LHCN-M2 (cell line): ENCODE results near the gene CPNE4. TPM values are rescaled to one million over a fixed set of nuclear protein-coding genes. Genes with fewer than 3 reads are reported as not detected.
A peak's percentile ranks its signal among the peaks of the same experiment; 100 is the strongest.

ENCODE experiments used
- DNase-seq: peaks from one replicate; pipeline ENCODE4 v3.0.0-alpha.2; 2012; ENCODE audit warnings: low read depth
- total RNA-seq: library from RNA; depleted of rRNA; stranded (reverse); fragments of >200 nt; gene quantifications from 2 replicates; pipeline ENCODE4 v1.2.3, GENCODE V29; 2014

Gene CPNE4
- total RNA-seq, 1 experiment from 2014 or later, result 0.06 TPM

DNA sequence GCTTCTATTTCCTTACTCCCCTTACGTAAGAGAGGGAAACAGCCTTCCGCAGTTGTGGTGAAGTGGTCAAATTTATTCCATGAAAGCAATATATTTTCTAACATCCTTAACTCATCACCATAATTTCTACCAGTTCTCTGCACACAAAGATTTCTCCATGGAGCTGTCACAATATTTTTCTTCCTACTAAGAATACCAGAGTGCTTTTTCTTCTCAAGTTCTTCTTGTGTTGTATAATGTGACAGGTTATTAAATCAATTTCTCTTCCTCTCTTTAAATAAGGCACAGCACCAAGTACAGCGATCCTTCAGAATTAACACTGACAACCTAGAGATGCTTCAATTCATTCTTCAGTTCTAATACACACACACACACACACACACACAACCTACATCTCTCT lies 153.0 kb downstream of the CPNE4 start:
- DNase-seq, result no peak

DNA sequence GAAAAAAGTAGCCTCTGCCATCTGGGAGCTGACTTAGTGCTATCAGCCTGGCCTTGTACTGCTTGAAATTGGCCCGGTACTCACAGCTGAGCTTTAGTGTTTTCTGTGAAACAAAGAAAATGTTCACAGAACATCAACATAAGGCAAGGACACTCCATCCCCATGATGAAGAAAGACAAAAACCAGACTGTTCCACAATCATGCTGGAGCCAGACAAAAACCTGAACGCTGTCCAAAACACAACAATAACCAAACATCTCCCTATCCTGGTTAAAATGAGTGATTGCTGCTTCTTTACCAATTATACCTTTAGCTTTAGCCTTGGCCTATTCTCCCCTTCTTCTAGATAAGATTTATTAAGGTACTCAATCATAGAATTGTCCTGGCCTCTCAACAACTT lies 153.9 kb downstream of the CPNE4 start:
- DNase-seq, result no peak

- DNase-seq, result no peak
Observed at GRCh38 chr3:131868203-131868602, 166.6 kb downstream of the CPNE4 start.

GRCh38 chr3:131856171-131856570 lies 178.6 kb downstream of the CPNE4 start:
- no peak for DNase-seq

DNA sequence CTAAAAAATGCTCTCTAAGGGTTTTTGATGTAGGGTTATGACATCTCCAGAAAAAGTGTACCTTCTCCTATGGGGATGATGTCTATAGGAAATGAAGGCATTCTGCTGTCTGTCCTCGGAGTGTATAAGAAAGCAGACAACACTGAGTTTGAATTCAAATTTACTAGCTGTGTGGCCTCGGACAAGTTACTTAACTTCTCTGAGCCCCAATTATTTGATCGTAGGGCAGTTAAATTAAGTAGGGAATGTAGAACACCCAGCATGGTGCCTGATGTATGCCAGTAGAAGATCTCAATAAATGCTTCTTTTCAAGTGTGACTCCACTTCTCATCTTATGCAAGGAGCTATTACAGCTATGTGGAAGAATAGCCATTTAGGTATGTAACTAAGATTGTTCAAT lies 184.6 kb downstream of the CPNE4 start:
- no peak for DNase-seq

DNA sequence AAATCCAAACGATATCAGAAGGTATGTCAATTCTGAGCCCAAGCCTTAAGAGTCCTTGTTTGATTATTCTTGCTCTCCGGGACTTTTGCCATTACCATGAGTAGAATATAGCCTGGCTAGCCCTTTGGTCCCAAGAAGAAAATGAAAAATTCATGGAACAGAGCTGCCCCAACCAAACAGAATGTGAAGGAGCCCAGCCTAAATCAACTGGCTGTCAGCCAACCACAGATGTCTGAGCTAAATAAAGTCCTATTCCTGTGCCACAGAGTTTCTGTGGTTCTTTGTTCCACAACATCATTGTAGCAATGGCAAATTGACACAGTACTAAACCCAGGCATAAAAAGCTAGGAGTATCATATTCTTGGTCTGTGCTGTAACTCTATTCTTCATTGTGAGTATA lies 185.2 kb downstream of the CPNE4 start:
- DNase-seq, result no peak

DNA sequence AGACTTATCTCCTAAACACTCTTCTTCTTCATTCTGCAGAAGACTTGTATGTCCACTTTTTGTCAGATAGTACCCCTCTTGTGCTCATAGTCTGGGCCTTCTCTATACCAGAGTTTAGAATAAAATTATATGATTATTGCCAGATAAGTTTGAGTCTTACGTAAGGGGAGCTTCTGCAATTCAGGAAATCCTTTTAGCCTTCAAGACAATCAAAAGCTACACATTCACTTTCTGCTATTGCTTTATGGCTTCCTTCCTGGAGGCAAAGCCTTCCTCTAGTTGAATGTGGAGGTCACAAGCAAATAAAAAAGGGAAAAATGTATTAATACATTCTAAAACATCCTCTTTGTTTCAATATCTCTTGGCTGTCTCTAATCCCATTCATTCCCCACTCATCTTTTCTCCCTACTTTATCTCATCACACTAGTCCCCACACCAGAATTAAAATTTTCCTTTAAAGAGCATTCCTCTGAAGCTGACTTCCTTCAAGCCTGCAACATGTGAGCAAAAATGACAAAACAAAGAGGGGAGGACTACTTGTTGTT lies 186.8 kb downstream of the CPNE4 start:
- no peak for DNase-seq

GRCh38 chr3:131846296-131846924 lies 188.4 kb downstream of the CPNE4 start:
- DNase-seq, result no peak

DNA sequence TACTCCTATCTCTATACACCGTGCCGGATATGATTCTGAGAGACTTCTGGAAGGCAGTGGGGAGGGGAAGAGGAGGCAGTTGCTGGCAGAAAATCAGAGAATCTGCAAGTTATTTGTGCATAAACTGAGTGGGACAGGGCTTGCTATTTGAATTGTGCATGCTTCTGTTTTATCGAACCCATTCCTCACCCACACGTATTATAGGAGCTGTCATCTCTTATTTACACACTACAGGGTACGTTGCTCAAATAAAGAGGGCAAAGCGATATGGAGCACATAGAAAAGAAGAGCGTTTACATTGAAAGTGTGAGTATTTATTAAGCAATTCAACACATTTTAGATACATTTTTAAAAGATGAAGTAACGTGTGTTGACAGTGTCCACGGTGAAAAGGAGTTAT lies 191.6 kb downstream of the CPNE4 start:
- DNase-seq, result no peak

GRCh38 chr3:131840156-131840797 lies 194.5 kb downstream of the CPNE4 start:
- DNase-seq, result peak; percentile 14

DNA sequence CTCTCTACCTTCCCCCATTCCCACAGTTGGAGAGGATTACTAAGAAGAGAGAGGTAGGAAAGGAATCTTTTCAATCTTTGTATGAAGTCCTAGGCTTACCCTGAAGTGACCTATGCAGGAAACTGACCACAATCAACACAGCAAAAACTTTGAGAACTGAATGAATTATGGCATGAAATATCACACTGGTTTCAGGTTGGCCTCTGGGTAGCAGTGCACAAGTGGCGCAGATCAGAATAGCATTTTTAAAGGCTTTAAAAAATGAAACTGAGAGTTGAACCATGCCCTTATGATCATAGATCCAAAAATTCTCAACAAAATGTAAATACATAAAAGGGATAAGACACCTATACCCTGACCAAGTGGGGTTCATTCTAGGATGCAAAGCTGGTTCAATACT lies 198.9 kb downstream of the CPNE4 start:
- no peak for DNase-seq

DNA sequence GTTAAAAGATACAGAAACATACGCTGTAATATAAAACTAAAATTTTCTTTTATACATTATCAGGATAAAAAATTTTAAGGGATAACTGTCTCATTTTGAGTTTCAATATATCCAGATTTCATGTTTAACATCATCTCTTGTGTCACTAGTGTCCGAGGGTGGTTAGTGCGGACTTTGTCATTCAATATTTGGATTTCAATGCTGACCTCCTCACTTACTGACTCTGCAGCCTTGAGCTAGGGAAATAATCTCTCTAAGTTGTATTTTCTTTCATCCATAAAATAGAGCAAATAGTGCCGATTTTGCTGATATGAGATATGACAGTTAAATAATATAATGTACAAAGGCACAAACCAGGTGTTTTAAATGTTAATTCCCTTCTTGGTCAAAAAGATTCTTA lies 203.2 kb downstream of the CPNE4 start:
- no peak for DNase-seq

GRCh38 chr3:131821191-131821762 lies 213.5 kb downstream of the CPNE4 start:
- DNase-seq, result no peak

- DNase-seq, result no peak
Observed at GRCh38 chr3:131819381-131820055, 215.3 kb downstream of the CPNE4 start.

- DNase-seq, result peak; percentile 16
Observed at GRCh38 chr3:131812433-131812832, 222.4 kb downstream of the CPNE4 start.

- DNase-seq, result no peak
Observed at GRCh38 chr3:131811481-131811880, 223.3 kb downstream of the CPNE4 start.

DNA sequence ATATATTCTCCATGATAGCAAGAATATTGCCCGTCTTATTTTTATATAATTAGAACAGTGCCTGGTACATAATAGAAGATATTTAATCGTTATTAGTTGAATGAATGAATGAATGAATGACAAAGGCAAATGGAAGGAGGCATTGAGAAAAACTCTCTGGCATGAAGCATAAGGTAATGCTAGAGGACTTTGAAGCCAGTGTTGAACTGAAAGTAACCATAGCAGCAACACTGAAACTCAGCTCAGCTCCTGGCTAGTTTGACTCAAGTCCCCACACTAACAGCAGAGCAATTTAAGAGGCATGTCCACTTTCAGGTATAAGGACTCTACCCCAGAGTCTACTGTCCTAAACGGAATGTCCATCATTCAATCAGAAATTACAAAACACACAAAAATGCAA lies 227.0 kb downstream of the CPNE4 start:
- no peak for DNase-seq

- DNase-seq, result no peak
Observed at GRCh38 chr3:131806736-131807135, 228.1 kb downstream of the CPNE4 start.

GRCh38 chr3:131804565-131805133 lies 230.2 kb downstream of the CPNE4 start:
- DNase-seq, result no peak

GRCh38 chr3:131803113-131803512 lies 231.7 kb downstream of the CPNE4 start:
- no peak for DNase-seq

DNA sequence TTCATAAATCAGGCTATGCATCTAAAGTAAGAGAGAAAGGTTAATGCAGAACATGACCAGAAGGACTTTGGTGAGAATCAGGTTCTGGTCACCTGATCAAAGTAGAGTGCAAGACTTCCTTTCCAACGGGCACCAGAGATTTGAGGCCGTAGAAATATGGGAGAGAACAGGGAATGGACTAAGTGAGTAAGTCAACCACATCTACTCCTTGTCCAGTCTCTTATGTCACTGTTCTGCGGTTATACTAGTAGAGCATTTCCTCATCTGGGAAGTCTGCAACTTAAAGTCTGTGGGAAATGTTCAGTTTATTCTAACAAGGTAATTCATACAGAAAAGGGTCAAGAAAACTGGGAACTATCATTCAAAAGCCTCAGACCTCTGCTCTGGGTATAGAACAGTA lies 232.8 kb downstream of the CPNE4 start:
- no peak for DNase-seq

DNA sequence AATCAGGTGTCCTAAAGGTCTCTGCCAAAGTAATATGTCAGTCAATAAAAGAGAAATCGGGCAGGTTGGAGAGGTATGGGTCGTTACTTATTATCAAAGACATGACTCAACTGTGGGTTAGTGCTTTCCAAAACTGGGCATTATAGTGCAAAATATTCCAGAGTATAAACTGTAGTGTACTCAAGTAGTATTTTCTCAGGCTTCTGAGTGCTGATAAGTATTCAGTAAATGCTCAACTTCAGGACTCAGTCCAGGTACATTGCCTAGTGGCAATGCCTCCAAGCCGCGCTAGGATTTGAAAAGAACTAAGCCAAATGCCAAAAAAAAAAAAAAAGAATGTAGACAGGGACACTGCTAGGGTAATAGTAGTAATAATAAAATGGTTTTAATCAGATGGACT lies 233.2 kb downstream of the CPNE4 start:
- DNase-seq, result no peak
